Naive B cell (primary cell): ENCODE results near the gene FUNDC2. TPM values are rescaled to one million over a fixed set of nuclear protein-coding genes. Genes with fewer than 3 reads are reported as not detected.
A peak's percentile ranks its signal among the peaks of the same experiment; 100 is the strongest.

Experiments
- ATAC-seq, 2 donors: fragments of 150-1000 bp; cut with Tn5 transposase; 2 replicates each; pipeline ENCODE4 v1.10.0; 2021; ENCODE audit warnings: low read depth in 2 of 2, mild to moderate bottlenecking in 2 of 2, moderate library complexity in 2 of 2
- DNase-seq: peaks from one replicate; pipeline ENCODE4 v3.0.0; 2022
- H3K27ac Mint-ChIP-seq, 6 donors: one replicate each; pipeline ENCODE4 v1.8.0; 2020 to 2022; ENCODE audit warnings: mild to moderate bottlenecking in 6 of 6, mixed read lengths in 6 of 6, moderate library complexity in 5 of 6, inconsistent platforms in 2 of 6
- H3K27me3 Mint-ChIP-seq, 3 donors: one replicate each; pipeline ENCODE4 v1.8.0; 2021 to 2022; ENCODE audit warnings: mixed read lengths in 3 of 3, mild to moderate bottlenecking in 1 of 3
- H3K36me3 Mint-ChIP-seq, 2 donors: one replicate each; pipeline ENCODE4 v1.8.0; 2020 to 2022; ENCODE audit warnings: mixed read lengths in 2 of 2, inconsistent platforms in 1 of 2, mild to moderate bottlenecking in 1 of 2
- H3K4me1 Mint-ChIP-seq, 3 donors: one replicate each; pipeline ENCODE4 v1.8.0; 2020 to 2022; ENCODE audit warnings: mixed read lengths in 3 of 3, inconsistent platforms in 1 of 3, mild to moderate bottlenecking in 1 of 3, moderate library complexity in 1 of 3
- H3K4me3 Mint-ChIP-seq, 8 donors: one replicate each; pipeline ENCODE4 v1.8.0; 2020 to 2022; ENCODE audit warnings: mild to moderate bottlenecking in 8 of 8, mixed read lengths in 8 of 8, moderate library complexity in 8 of 8, inconsistent platforms in 2 of 8
- H3K9me3 Mint-ChIP-seq, 7 donors: one replicate each; pipeline ENCODE4 v1.8.0; 2020 to 2022; ENCODE audit warnings: mixed read lengths in 7 of 7, mild to moderate bottlenecking in 5 of 7, inconsistent platforms in 2 of 7, moderate library complexity in 1 of 7
- polyA plus RNA-seq, 6 donors: library from polyadenylated mRNA; unstranded; fragments of 300-500 nt; fragmentation: Illumina TruSeq; gene quantifications; one replicate each; pipeline ENCODE4 v1.2.3, GENCODE V29; 2021; ENCODE audit warnings: low read depth in 6 of 6

FUNDC2 gene
- polyA plus RNA-seq, 6 donors from 2014 or later: 153 to 203 (median 175) TPM

- no peaks in the 10 kb centered on the region for H3K9me3 Mint-ChIP-seq
- no peaks in the 10 kb centered on the region for H3K27me3 Mint-ChIP-seq
- DNase-seq: no peak
- H3K4me1 Mint-ChIP-seq: peaks cover 4 to 10% (median 9%) of the 10 kb centered on the region in 3 donors
- H3K36me3 Mint-ChIP-seq: no peaks in the 10 kb centered on the region
- no peak for ATAC-seq
- H3K27ac Mint-ChIP-seq: peak overlapping the region in 1 of 6 donors; percentile 37
- H3K4me3 Mint-ChIP-seq: peak overlapping the region in 1 of 8 donors; percentile 43
Observed at GRCh38 chrX:155065035-155065734, 38.5 kb downstream of the FUNDC2 start.

DNA sequence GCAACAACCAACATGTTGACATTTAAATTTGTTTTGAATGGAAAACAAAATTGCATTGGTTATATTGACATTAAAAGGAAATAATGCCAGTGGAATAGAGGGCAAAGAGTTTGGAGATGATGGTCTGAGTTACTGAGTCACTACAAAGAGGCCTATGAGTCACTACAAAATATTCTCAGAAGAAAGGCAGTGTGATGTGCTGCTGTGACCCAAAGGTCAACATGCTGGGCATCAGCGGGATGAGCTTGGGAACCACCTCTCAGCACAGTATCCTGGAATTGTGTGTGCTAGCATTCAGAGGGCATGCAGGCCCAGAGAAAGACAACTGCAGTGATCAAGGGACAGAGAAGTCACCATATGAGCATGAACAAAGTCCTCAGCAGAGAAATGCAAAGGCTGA is 41.5 kb downstream of the FUNDC2 start:
- Mint-ChIP-seq H3K4me3 (peak overlapping the region in 1 of 8 donors; percentile 59), H3K27me3 (no peaks in the 10 kb centered on the region), H3K9me3 (peaks cover 0 to 4% (median 0%) of the 10 kb centered on the region in 7 donors), H3K27ac (no peak overlapping the region), H3K4me1 (peaks cover 8 to 25% (median 18%) of the 10 kb centered on the region in 3 donors), H3K36me3 (no peaks in the 10 kb centered on the region)
- ATAC-seq (no peak), DNase-seq (no peak)

DNA sequence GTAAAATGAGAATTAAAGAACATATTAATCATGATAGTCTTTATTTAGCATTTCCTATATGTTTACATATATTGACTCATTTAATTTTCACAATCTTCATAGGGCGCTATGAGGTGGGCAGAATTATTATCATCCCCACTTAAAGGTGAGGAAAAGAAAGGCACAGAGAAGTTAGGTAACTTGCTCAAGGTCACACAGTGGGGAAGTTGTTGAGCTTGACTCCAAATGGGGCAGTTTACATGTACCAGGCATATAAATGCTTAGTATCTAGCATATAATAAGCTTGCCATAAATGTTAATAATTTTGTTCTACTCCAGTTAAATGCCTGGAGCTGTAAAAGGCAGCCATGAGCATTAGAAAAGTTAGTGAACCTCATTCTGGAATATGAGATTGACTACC is 42.8 kb downstream of the FUNDC2 start:
- peaks cover 0 to 8% of the 10 kb centered on the region in 2 donors for H3K36me3 Mint-ChIP-seq
- peaks cover 0 to 10% (median 0%) of the 10 kb centered on the region in 7 donors for H3K9me3 Mint-ChIP-seq
- ATAC-seq (no peak), DNase-seq (no peak)
- H3K4me3 Mint-ChIP-seq: peak overlapping the region in 7 of 8 donors; percentile 51 to 96 (median 86)
- peak overlapping the region in 1 of 6 donors; percentile 21 for H3K27ac Mint-ChIP-seq
- H3K4me1 Mint-ChIP-seq: peaks cover 19 to 32% (median 29%) of the 10 kb centered on the region in 3 donors
- no peaks in the 10 kb centered on the region for H3K27me3 Mint-ChIP-seq

GRCh38 chrX:155070038-155070437 is 43.4 kb downstream of the FUNDC2 start:
- no peak for DNase-seq
- peaks cover 1 to 8% of the 10 kb centered on the region in 2 donors for H3K36me3 Mint-ChIP-seq

GRCh38 chrX:155070663-155070974 is 44.0 kb downstream of the FUNDC2 start:
- peaks cover 6 to 8% of the 10 kb centered on the region in 2 donors for H3K36me3 Mint-ChIP-seq
- H3K9me3 Mint-ChIP-seq: peaks cover 0 to 10% (median 0%) of the 10 kb centered on the region in 7 donors
- H3K4me3 Mint-ChIP-seq: peak overlapping the region; percentile 73 to 96 (median 90)
- no peak for DNase-seq
- peak overlapping the region; percentile 86 to 97 (median 96) for H3K27ac Mint-ChIP-seq
- peaks cover 20 to 37% (median 33%) of the 10 kb centered on the region in 3 donors for H3K4me1 Mint-ChIP-seq
- no peak for ATAC-seq
- no peaks in the 10 kb centered on the region for H3K27me3 Mint-ChIP-seq

More at GRCh38 chrX:155070038-155070437, 43.4 kb downstream of the FUNDC2 start:
- no peak for ATAC-seq
- peaks cover 0 to 10% (median 0%) of the 10 kb centered on the region in 7 donors for H3K9me3 Mint-ChIP-seq
- peak overlapping the region; percentile 73 to 96 (median 90) for H3K4me3 Mint-ChIP-seq
- peaks cover 20 to 33% (median 31%) of the 10 kb centered on the region in 3 donors for H3K4me1 Mint-ChIP-seq
- peak overlapping the region; percentile 16 to 96 (median 94) for H3K27ac Mint-ChIP-seq
- no peaks in the 10 kb centered on the region for H3K27me3 Mint-ChIP-seq

DNA sequence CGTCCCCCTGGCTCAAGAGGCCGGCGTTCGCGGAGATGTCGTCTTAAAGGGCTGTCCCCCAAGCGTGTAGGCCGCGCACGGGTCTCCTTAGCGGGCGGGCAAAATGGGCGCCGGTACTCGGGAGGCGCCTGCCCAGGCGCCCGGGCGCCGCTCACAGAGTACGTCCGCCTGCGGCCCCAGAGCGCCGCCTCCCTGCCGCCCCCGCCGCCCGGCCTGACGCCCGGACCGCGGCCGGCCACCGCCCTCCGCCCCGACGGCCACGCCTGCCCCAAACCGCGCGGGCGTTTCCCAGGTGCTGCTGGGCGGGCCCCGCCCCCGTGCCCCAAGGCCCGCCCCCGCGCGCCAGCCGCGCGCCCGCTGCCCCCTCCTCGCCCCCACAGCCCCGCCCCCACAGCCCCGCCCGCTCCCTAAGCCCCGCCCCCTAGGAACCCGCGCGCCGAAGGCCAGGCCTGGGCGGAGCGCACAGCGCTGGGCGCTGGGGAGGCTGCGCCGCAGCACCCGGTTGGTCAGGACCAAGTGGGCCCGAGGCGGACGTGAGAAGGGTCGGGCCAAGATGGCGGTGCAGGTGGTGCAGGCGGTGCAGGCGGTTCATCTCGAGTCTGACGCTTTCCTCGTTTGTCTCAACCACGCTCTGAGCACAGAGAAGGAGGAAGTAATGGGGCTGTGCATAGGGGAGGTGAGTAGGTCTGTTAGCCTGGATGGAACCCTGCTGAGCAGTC is 44.5 kb downstream of the FUNDC2 start, which contains the start of the genes BRCC3, CMC4 and MTCP1:
TSS of gene BRCC3 (plus strand) at position 534 of the 719 bp plus-strand sequence. CDS start at position 554, 20 bp downstream.
TSS of gene CMC4 (minus strand) at position 162 of the 719 bp plus-strand sequence. CDS start 7,113 bp downstream, outside the sequence.
TSS of gene MTCP1 (minus strand) at position 162 of the 719 bp plus-strand sequence. CDS start 5,126 bp downstream, outside the sequence.
- no peaks in the 10 kb centered on the region for H3K27me3 Mint-ChIP-seq
- DNase-seq (peak; percentile 84), ATAC-seq (peak; percentile 76 to 77)
- H3K36me3 Mint-ChIP-seq: peaks cover 6 to 8% of the 10 kb centered on the region in 2 donors
- H3K4me1 Mint-ChIP-seq: peaks cover 20 to 36% (median 33%) of the 10 kb centered on the region in 3 donors
- peak within 1 kb of the TSS; percentile 86 to 97 (median 96) for H3K27ac Mint-ChIP-seq
- peaks cover 0 to 10% (median 0%) of the 10 kb centered on the region in 7 donors for H3K9me3 Mint-ChIP-seq
- H3K4me3 Mint-ChIP-seq: peak within 1 kb of the TSS; percentile 73 to 96 (median 92)

DNA sequence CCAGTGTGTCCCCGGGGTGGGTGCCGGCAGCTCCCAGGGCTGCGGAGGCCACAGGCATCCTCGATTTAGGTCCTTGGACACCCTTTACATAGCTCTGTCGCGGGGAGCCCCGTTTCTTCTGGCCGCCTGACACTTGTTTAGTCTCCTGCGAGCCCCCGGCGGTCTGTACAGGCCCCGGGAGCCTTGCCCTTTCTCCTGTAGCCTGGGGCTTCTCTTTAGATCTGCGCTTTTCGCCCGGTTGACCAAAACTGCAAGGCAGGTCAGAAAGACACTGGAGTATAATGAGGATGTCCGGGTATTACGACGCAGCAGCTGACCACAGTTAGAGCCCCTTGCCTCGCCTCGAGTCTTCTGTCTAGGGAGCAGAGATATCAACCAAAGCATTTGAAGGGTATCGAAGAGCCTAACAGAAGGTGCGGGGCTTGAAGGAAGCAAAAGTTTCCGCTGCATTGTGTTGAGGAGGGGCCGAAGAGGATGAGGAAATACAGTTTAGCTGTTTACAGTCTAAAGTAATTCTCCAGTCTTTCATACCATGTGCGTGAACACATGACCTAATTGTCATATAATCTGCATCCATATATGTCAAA is 45.1 kb downstream of the FUNDC2 start:
- no peak for ATAC-seq
- H3K4me1 Mint-ChIP-seq: peaks cover 20 to 33% (median 33%) of the 10 kb centered on the region in 3 donors
- no peaks in the 10 kb centered on the region for H3K27me3 Mint-ChIP-seq
- H3K27ac Mint-ChIP-seq: peak overlapping the region; percentile 83 to 97 (median 94)
- DNase-seq: no peak
- H3K9me3 Mint-ChIP-seq: peaks cover 0 to 10% (median 0%) of the 10 kb centered on the region in 7 donors
- peak overlapping the region; percentile 73 to 96 (median 92) for H3K4me3 Mint-ChIP-seq
- peaks cover 6 to 8% of the 10 kb centered on the region in 2 donors for H3K36me3 Mint-ChIP-seq

- DNase-seq: peak; percentile 26
- peaks cover 0 to 3% (median 0%) of the 10 kb centered on the region in 7 donors for H3K9me3 Mint-ChIP-seq
- no peak for ATAC-seq
Observed at GRCh38 chrX:155086202-155086840, 59.7 kb downstream of the FUNDC2 start.

GRCh38 chrX:155086961-155087735 is 60.5 kb downstream of the FUNDC2 start:
- DNase-seq (no peak), ATAC-seq (no peak)
- Mint-ChIP-seq H3K36me3 (no peaks in the 10 kb centered on the region), H3K4me1 (no peaks in the 10 kb centered on the region), H3K9me3 (peaks cover 0 to 3% (median 0%) of the 10 kb centered on the region in 7 donors), H3K27ac (peak overlapping the region in 2 of 6 donors; percentile 35 to 82), H3K4me3 (no peak overlapping the region), H3K27me3 (no peaks in the 10 kb centered on the region)

More at GRCh38 chrX:155086202-155086840, 59.7 kb downstream of the FUNDC2 start:
- no peak overlapping the region for H3K4me3 Mint-ChIP-seq
- H3K27ac Mint-ChIP-seq: peak overlapping the region in 2 of 6 donors; percentile 28 to 56
- H3K4me1 Mint-ChIP-seq: no peaks in the 10 kb centered on the region
- H3K36me3 Mint-ChIP-seq: no peaks in the 10 kb centered on the region
- H3K27me3 Mint-ChIP-seq: no peaks in the 10 kb centered on the region

- Mint-ChIP-seq H3K36me3 (peaks cover 0 to 7% of the 10 kb centered on the region in 2 donors), H3K27ac (no peak overlapping the region), H3K4me1 (no peaks in the 10 kb centered on the region), H3K4me3 (no peak overlapping the region), H3K27me3 (no peaks in the 10 kb centered on the region), H3K9me3 (peaks cover 0 to 3% (median 0%) of the 10 kb centered on the region in 7 donors)
- DNase-seq (peak; percentile 24), ATAC-seq (peak; percentile 65 to 68)
Observed at GRCh38 chrX:155094468-155095061, 67.9 kb downstream of the FUNDC2 start.

DNA sequence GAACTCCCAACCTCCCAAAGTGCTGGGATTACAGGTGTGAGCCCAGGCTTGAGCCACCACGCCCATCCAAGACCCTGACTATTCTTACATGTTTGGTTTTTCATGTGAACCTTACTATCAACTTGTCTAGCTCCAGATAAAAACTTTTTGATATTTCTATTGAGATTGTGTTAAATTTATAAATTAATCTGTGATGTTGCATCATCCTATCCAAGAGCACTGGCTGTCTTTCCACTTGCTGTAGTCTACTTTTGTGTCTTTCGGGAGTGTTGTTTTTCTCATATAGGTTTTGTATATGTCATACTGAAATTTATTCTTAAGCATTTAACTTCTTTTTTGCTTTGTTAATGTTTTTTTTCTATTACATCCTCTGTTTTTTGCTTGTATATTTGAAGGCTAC is 79.3 kb downstream of the FUNDC2 start:
- ATAC-seq (no peak), DNase-seq (no peak)
- Mint-ChIP-seq H3K9me3 (peaks cover 0 to 2% (median 0%) of the 10 kb centered on the region in 7 donors), H3K36me3 (peaks cover 0 to 14% of the 10 kb centered on the region in 2 donors), H3K4me3 (no peak overlapping the region), H3K27ac (no peak overlapping the region), H3K27me3 (no peaks in the 10 kb centered on the region), H3K4me1 (no peaks in the 10 kb centered on the region)

GRCh38 chrX:155108427-155108826 is 81.8 kb downstream of the FUNDC2 start:
- H3K4me1 Mint-ChIP-seq: no peaks in the 10 kb centered on the region
- ATAC-seq (no peak), DNase-seq (no peak)
- no peak overlapping the region for H3K4me3 Mint-ChIP-seq
- no peaks in the 10 kb centered on the region for H3K27me3 Mint-ChIP-seq
- H3K9me3 Mint-ChIP-seq: peaks cover 0 to 2% (median 0%) of the 10 kb centered on the region in 7 donors
- peaks cover 0 to 14% of the 10 kb centered on the region in 2 donors for H3K36me3 Mint-ChIP-seq
- no peak overlapping the region for H3K27ac Mint-ChIP-seq
